Measurements from ENCODE around the gene AHCYL2. TPM values are rescaled to one million over a fixed set of nuclear protein-coding genes. Genes with fewer than 3 reads are reported as not detected.

Gene AHCYL2
- total RNA-seq, 1 experiment from 2014 or later, result 54.6 TPM

DNA sequence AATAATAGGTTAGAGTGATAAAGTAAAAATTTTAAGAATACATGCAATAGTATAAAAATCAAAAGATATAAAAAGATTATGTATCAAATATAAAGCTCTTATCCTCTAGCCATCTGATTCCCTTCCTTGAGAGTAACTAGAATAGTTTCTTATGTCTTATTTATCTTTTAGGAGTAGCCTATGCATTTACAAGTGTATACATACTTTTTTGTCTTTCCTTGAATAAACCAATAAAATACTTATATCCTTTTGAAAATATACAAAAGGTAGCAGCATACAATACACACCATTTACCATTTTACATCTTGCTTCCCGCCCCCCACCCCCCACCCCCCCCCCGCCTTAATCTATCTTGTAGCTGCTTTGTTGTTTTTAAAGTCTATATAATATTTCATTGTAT lies 31.4 kb downstream of the AHCYL2 start:
- H3K27me3 Mint-ChIP-seq (ENCODE audit: unreplicated experiment), result no peaks in the 10 kb centered on the region
- intact Hi-C loops (cut with micrococcal nuclease; ENCODE audit: unreplicated experiment), result no loop called here
- H3K9me3 Mint-ChIP-seq (ENCODE audit: low read depth, unreplicated experiment), result no peaks in the 10 kb centered on the region
- no TSS peak for BruUV-seq (replicated peaks)
- H3K36me3 Mint-ChIP-seq (ENCODE audit: insufficient read depth, unreplicated experiment), result no peaks in the 10 kb centered on the region
- DNase-seq, result no peak
- H3K4me1 Mint-ChIP-seq (ENCODE audit: low read depth, unreplicated experiment), result no peaks in the 10 kb centered on the region
- TF ChIP-seq, protein P1, sequence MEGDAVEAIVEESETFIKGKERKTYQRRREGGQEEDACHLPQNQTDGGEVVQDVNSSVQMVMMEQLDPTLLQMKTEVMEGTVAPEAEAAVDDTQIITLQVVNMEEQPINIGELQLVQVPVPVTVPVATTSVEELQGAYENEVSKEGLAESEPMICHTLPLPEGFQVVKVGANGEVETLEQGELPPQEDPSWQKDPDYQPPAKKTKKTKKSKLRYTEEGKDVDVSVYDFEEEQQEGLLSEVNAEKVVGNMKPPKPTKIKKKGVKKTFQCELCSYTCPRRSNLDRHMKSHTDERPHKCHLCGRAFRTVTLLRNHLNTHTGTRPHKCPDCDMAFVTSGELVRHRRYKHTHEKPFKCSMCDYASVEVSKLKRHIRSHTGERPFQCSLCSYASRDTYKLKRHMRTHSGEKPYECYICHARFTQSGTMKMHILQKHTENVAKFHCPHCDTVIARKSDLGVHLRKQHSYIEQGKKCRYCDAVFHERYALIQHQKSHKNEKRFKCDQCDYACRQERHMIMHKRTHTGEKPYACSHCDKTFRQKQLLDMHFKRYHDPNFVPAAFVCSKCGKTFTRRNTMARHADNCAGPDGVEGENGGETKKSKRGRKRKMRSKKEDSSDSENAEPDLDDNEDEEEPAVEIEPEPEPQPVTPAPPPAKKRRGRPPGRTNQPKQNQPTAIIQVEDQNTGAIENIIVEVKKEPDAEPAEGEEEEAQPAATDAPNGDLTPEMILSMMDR (IDR thresholded peaks at IDR 0.05; ENCODE audit: unreplicated experiment), result no peak
- CTCF ChIA-PET, result no interaction called here
- H3K4me3 Mint-ChIP-seq (ENCODE audit: low read depth, unreplicated experiment), result no peak overlapping the region
- H3K27ac Mint-ChIP-seq (ENCODE audit: unreplicated experiment), result no peak overlapping the region

DNA sequence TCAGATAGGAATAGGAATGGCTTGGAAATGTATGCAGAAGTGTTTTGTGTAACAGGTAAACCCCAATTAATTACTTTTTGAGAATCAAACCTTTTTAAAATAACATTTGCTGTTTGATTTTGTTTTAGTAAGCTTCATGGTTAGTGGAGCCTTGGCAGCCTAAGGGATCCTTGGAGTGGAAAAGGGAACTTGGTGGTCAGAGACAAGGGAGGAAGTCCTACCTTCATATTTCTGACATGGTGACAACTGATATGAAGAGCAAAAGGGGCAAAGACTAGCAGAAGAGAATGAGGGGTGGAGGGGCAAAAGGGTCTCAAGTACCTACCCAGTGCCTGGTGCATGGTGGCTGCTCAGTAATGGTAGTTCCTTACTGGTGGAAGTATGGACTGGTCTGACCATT lies 32.3 kb downstream of the AHCYL2 start:
- Mint-ChIP-seq H3K36me3 (ENCODE audit: insufficient read depth, unreplicated experiment) (no peaks in the 10 kb centered on the region), H3K27ac (ENCODE audit: unreplicated experiment) (no peak overlapping the region), H3K27me3 (ENCODE audit: unreplicated experiment) (no peaks in the 10 kb centered on the region), H3K9me3 (ENCODE audit: low read depth, unreplicated experiment) (no peaks in the 10 kb centered on the region), H3K4me3 (ENCODE audit: low read depth, unreplicated experiment) (no peak overlapping the region), H3K4me1 (ENCODE audit: low read depth, unreplicated experiment) (no peaks in the 10 kb centered on the region)
- CTCF ChIA-PET, result no interaction called here
- no TSS peak for BruUV-seq (replicated peaks)
- intact Hi-C loops (cut with micrococcal nuclease; ENCODE audit: unreplicated experiment), result no loop called here
- TF ChIP-seq, protein P1 (IDR thresholded peaks at IDR 0.05; ENCODE audit: unreplicated experiment), result no peak
- no peak for DNase-seq

DNA sequence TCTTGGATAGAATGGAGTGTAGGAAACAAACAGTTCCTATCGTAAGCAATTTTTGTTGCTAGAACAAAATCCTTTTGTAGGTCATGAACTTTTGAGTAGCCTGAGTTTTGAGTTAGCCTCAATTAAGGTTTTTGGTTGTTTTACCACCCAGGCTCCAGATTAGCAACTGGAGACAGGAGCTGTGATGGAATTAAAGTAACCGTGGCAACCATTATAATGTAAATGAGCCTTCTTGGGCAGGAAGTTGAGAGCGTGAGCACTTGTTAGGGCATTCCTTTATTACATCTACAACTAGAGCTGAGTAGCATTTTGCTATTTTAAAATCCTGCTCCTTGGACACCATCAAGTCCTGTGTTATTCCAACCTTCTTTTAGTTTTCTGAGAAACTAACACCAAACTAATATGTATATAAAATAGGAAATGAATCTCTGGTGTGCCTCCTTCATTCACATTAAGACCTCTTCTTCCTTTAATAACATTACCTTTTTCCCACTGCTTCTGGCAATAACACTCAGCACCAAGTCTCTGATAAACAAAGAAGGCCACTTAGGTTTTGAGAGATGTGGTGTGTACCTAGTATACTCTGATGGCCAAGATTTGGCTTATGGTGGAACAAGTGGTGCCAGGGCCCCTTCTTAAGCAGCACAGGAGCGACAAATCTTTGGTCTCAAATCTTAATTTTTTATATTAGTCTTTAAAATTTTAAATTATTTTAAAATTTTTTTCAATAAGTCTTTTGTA lies 34.0 kb downstream of the AHCYL2 start:
- Mint-ChIP-seq H3K9me3 (ENCODE audit: low read depth, unreplicated experiment) (no peaks in the 10 kb centered on the region), H3K36me3 (ENCODE audit: insufficient read depth, unreplicated experiment) (no peaks in the 10 kb centered on the region), H3K27ac (ENCODE audit: unreplicated experiment) (no peak overlapping the region), H3K4me1 (ENCODE audit: low read depth, unreplicated experiment) (no peaks in the 10 kb centered on the region), H3K27me3 (ENCODE audit: unreplicated experiment) (no peaks in the 10 kb centered on the region), H3K4me3 (ENCODE audit: low read depth, unreplicated experiment) (no peak overlapping the region)
- TF ChIP-seq, protein P1 (IDR thresholded peaks at IDR 0.05; ENCODE audit: unreplicated experiment), result no peak
- intact Hi-C loops (cut with micrococcal nuclease; ENCODE audit: unreplicated experiment), result no loop called here
- DNase-seq, result no peak
- CTCF ChIA-PET, result interaction anchor here (0.7 kb wide), 1 partner anchor 342 kb away, joined by 5 read pairs; no protein-coding TSS in a partner anchor
- no TSS peak for BruUV-seq (replicated peaks)

DNA sequence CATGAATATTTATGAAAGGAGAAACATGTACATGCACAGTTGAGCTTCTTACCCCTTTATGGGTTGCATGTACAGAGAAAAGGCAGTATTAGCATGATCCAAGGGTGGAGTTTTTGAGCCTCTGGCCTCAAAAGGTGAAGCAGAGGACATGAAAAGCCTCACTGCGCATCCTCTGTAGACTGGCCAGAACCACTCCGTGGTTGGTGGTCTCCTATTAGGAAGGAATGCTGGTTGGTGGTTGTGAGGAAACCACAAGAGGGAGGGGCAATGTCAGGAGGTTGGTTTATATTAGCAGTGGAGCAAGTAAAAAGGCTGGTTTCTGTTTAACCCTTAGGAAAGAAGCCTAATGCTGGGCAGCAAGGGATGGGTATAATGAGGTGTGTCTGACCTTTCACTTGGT lies 37.5 kb downstream of the AHCYL2 start:
- Mint-ChIP-seq H3K4me1 (ENCODE audit: low read depth, unreplicated experiment) (no peaks in the 10 kb centered on the region), H3K27me3 (ENCODE audit: unreplicated experiment) (no peaks in the 10 kb centered on the region), H3K36me3 (ENCODE audit: insufficient read depth, unreplicated experiment) (no peaks in the 10 kb centered on the region), H3K9me3 (ENCODE audit: low read depth, unreplicated experiment) (no peaks in the 10 kb centered on the region), H3K27ac (ENCODE audit: unreplicated experiment) (no peak overlapping the region), H3K4me3 (ENCODE audit: low read depth, unreplicated experiment) (no peak overlapping the region)
- BruUV-seq (replicated peaks), result no TSS peak
- CTCF ChIA-PET, result no interaction called here
- TF ChIP-seq, protein P1 (IDR thresholded peaks at IDR 0.05; ENCODE audit: unreplicated experiment), result no peak
- DNase-seq, result no peak
- intact Hi-C loops (cut with micrococcal nuclease; ENCODE audit: unreplicated experiment), result no loop called here

Data from Calu3 (cell line).